ENCODE results near the gene C1orf105. TPM values are rescaled to one million over a fixed set of nuclear protein-coding genes. Genes with fewer than 3 reads are reported as not detected.
"Not testable (repeated sequence)": the region's sequence is repeated elsewhere in the genome, so short reads cannot be mapped to it uniquely, and the experiment has no call there.

Gene C1orf105
- total RNA-seq, result 1 to 10 TPM in 2 of 4 donors, under 1 TPM in 1, not detected in 1; 0.89 to 1.5 (median 1.5) TPM

GRCh38 chr1:172420385-172420784 is at the start of gene C1orf105:
Gene C1orf105, plus strand, starts transcription at chr1:172420685. Its CDS starts 201 bp downstream, at chr1:172420886.
- Histone ChIP-seq H3K27me3 (no peaks in the 10 kb centered on the region), H3K9me3 (no peaks in the 10 kb centered on the region), H3K4me1 (peaks cover 3% of the 10 kb centered on the region), H3K4me3 (no peak within 1 kb of the TSS), H3K36me3 (no peaks in the 10 kb centered on the region), H3K27ac (no peak within 1 kb of the TSS)
- 86% methylated on average over 1 of the region's 1 CpG for WGBS
- no peak for TF ChIP-seq POLR2A (IDR thresholded peaks at IDR 0.05)
- TF ChIP-seq CTCF (IDR thresholded peaks at IDR 0.05), result no peak
- no peak for TF ChIP-seq POLR2AphosphoS5 (IDR thresholded peaks at IDR 0.05)
- no peak for TF ChIP-seq EP300 (IDR thresholded peaks at IDR 0.05)
- no peak for DNase-seq (ENCODE audit: low spot score in 2 of 2)

- H3K27me3 ChIP-seq; H3K27ac ChIP-seq; H3K36me3 ChIP-seq; DNase-seq (ENCODE audit: low spot score in 2 of 2); H3K4me1 ChIP-seq; H3K4me3 ChIP-seq; H3K9me3 ChIP-seq: not testable (repeated sequence)
- 100% methylated on average over 2 of the region's 3 CpGs for WGBS
Measured at GRCh38 chr1:172371646-172372045, 48.8 kb upstream of the C1orf105 start.

GRCh38 chr1:172373864-172374263 is 46.6 kb upstream of the C1orf105 start:
- 46% methylated on average over 1 of the region's 1 CpG for WGBS
- no peak overlapping the region for H3K27ac ChIP-seq
- DNase-seq (ENCODE audit: low spot score in 2 of 2), result no peak
- no peak for TF ChIP-seq POLR2AphosphoS5 (IDR thresholded peaks at IDR 0.05)
- no peak for TF ChIP-seq CTCF (IDR thresholded peaks at IDR 0.05)
- TF ChIP-seq EP300 (IDR thresholded peaks at IDR 0.05), result no peak
- no peak for TF ChIP-seq POLR2A (IDR thresholded peaks at IDR 0.05)
- no peak overlapping the region for H3K4me3 ChIP-seq
- H3K4me1 ChIP-seq, result no peaks in the 10 kb centered on the region
- H3K9me3 ChIP-seq, result no peaks in the 10 kb centered on the region
- H3K36me3 ChIP-seq, result no peaks in the 10 kb centered on the region
- H3K27me3 ChIP-seq, result no peaks in the 10 kb centered on the region

GRCh38 chr1:172375211-172375631 is 45.3 kb upstream of the C1orf105 start:
- no peak for TF ChIP-seq EP300 (IDR thresholded peaks at IDR 0.05)
- no peak for TF ChIP-seq CTCF (IDR thresholded peaks at IDR 0.05)
- TF ChIP-seq POLR2AphosphoS5 (IDR thresholded peaks at IDR 0.05), result no peak
- no peak for TF ChIP-seq POLR2A (IDR thresholded peaks at IDR 0.05)
- H3K36me3 ChIP-seq, result no peaks in the 10 kb centered on the region
- DNase-seq (ENCODE audit: low spot score in 2 of 2), result no peak
- no peaks in the 10 kb centered on the region for H3K4me1 ChIP-seq
- H3K27ac ChIP-seq, result no peak overlapping the region
- 78% methylated on average over 2 of the region's 2 CpGs for WGBS
- H3K4me3 ChIP-seq, result no peak overlapping the region
- no peaks in the 10 kb centered on the region for H3K9me3 ChIP-seq
- H3K27me3 ChIP-seq, result no peaks in the 10 kb centered on the region

- no peak for DNase-seq (ENCODE audit: low spot score in 2 of 2)
- H3K9me3 ChIP-seq, result no peaks in the 10 kb centered on the region
- H3K4me1 ChIP-seq, result no peaks in the 10 kb centered on the region
- no peaks in the 10 kb centered on the region for H3K27me3 ChIP-seq
- no peak overlapping the region for H3K27ac ChIP-seq
- TF ChIP-seq EP300 (IDR thresholded peaks at IDR 0.05) (no peak), POLR2A (IDR thresholded peaks at IDR 0.05) (no peak), CTCF (IDR thresholded peaks at IDR 0.05) (no peak), POLR2AphosphoS5 (IDR thresholded peaks at IDR 0.05) (no peak)
- WGBS, result 58% methylated on average over 2 of the region's 2 CpGs
- no peak overlapping the region for H3K4me3 ChIP-seq
- H3K36me3 ChIP-seq, result no peaks in the 10 kb centered on the region
Measured at GRCh38 chr1:172376431-172376830, 44.1 kb upstream of the C1orf105 start.

- no peaks in the 10 kb centered on the region for H3K27me3 ChIP-seq
- no peak overlapping the region for H3K27ac ChIP-seq
- no peaks in the 10 kb centered on the region for H3K4me1 ChIP-seq
- no peaks in the 10 kb centered on the region for H3K36me3 ChIP-seq
- TF ChIP-seq POLR2AphosphoS5 (IDR thresholded peaks at IDR 0.05) (no peak), POLR2A (IDR thresholded peaks at IDR 0.05) (no peak), CTCF (IDR thresholded peaks at IDR 0.05) (no peak), EP300 (IDR thresholded peaks at IDR 0.05) (no peak)
- DNase-seq (ENCODE audit: low spot score in 2 of 2), result no peak
- no peaks in the 10 kb centered on the region for H3K9me3 ChIP-seq
- H3K4me3 ChIP-seq, result no peak overlapping the region
Measured at GRCh38 chr1:172377565-172377964, 42.9 kb upstream of the C1orf105 start.

All from suprapubic skin (tissue), 4 donors.